ENCODE results near the gene RNF144A.

- no peak for TF ChIP-seq CTCF (IDR thresholded peaks at IDR 0.05)
- TF ChIP-seq POLR2A (IDR thresholded peaks at IDR 0.05) = no peak
Observed at GRCh38 chr2:6966446-6966940, 49.3 kb downstream of the RNF144A start.

Measured in testis (tissue), 2 donors.